Middle frontal gyrus (tissue), 1 donor: ENCODE measurements around the gene TLK2.

Experiments used
- DNase-seq: peaks from one replicate; pipeline ENCODE4 v3.0.0-alpha.2; 2015; ENCODE audit warnings: low spot score; ENCODE audit errors: extremely low spot score

Gene TLK2

DNA sequence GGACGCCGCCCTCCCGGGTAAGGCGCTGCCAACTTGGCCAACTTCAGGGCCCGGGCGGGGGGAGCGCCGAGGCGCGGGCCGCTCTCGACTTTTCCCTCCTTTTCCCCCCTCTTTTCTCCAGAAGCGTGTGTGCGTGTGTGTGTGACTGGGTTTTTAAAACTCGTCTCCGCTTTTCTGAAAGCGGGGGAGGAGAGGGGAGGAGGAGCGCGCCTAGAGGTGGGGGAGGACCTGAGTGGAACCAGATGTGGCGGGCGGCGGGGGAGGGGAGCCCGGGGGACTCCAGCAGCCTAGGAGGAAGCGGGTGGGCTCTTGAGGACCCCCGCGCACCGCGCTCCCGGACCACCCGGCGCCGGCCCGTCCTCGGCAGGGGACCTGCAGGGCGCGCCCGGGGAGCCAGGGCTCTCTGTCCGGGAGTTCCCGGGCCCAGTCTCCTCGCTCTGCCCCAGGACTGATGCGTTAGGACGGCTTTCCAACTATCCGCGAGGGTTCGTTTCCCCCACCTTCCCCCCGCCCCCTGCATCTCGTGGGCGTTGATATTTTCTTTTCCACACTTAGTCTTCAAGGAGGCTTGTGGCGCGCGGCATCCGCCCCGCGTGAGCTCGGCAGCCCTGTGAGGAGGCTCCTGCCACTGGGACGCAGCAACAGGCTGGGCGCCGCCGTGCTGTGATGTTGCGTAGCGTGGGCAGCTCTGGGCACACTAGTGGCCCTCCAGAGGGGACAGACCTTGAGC lies 149.4 kb downstream of the TLK2 start:
- no peak for DNase-seq

DNA sequence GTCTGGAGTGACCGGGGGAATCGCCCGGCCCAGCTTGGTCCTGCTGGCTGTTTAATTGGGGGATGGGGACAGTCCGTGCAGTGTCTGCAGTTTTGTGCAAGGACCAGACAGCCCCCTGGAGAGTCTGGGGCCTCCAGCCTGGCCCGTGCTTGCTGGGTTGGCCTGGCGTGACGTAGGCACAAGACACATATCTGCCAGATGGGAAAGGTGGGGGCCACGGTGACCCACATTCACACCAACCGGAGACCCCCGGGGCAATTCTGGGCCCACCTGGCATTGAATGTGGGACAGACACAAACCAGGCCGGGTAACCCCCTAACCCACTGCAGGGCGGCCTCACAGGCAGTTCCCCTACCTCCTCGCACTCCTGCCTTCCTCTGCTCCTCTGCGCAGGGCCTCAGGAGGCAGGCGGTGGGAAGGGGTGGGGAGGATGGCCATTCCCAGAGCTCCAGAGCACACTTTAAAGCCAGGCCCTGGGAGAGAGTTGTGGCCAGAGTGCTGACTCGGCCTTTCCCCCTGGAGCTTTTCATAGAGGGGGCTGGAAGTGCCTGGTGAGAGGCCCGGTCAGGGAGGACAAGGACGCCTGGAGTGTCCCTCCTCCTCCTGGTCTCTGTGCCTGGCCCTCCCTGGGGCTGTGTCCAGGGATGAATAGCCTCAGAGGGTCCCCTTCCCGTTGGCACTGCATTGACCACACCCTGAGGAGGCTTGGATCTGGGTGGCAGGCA lies 150.4 kb downstream of the TLK2 start:
- no peak for DNase-seq

DNA sequence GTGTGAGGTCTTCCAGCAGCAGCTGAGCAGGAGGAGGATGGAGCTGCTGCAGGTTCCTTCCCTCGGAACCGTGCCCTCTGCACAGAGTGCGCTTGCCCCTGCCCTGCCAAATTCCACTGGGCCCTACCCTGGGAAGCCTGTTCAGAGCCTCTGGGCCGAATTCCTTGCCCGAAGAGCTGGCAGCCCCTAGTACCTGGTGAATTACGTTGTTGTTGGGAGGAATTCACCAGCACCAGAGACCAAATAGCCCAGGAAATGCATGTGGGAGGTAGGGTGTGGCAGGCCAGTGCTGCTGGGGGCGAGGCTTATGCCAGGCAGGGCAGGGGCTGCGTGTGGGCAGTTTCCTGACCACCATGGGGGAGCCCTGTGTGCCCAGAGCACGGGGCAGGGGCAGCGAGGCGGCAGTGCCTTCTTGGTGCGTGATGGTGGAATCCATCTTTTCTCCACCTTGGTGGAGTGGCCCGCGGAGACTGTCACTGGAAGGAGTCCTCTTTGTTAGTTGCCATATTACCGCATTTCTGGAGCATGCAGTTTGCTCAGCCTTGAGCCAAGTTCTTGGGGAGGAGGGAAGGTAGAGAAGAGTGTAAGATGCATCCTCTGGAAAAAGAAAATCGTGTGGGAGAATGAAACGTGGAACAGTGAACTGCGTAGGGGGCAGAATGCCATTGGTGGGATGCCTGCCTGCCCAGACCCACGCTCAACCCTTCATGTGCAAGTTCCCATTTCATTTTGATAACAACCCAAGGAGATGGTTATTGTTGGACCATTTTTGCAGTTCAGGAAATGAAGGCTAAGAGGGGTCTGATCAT lies 151.1 kb downstream of the TLK2 start:
- DNase-seq: no peak

DNA sequence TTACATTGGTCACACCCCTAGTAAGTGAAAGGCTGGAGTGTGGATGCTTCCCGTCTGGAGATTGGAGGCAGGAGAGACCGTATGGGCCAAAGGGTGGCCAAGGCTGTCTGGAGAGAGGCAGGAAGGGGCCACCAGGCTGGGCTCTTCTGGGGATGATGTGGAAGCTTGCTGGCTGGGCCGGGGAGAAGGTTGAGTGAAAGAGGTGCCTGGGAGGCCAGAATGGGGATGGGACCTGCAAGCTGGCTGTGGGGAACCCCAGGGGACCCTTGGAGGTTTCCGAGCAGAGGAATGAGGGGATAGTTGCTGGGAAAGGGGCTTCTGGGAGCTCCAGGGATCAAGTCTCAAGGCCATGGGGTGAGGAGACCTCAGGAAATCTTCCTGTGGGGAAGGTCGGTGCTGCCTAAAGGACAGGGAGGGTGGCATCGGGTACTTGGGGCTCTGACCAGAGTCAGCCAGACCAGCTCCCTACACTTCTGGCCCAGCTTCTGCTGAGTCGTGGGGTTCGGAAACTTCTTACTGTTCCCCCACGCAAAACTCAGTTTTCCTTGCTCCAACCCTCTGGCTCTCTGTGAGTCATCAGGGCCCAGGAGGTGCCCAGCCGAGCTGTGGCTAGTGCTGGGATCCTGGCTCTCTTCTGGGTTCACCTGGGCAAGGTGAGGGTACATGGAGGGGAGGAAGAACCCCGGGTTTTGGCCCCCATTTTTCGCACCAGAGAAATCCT lies 151.9 kb downstream of the TLK2 start:
- no peak for DNase-seq

DNA sequence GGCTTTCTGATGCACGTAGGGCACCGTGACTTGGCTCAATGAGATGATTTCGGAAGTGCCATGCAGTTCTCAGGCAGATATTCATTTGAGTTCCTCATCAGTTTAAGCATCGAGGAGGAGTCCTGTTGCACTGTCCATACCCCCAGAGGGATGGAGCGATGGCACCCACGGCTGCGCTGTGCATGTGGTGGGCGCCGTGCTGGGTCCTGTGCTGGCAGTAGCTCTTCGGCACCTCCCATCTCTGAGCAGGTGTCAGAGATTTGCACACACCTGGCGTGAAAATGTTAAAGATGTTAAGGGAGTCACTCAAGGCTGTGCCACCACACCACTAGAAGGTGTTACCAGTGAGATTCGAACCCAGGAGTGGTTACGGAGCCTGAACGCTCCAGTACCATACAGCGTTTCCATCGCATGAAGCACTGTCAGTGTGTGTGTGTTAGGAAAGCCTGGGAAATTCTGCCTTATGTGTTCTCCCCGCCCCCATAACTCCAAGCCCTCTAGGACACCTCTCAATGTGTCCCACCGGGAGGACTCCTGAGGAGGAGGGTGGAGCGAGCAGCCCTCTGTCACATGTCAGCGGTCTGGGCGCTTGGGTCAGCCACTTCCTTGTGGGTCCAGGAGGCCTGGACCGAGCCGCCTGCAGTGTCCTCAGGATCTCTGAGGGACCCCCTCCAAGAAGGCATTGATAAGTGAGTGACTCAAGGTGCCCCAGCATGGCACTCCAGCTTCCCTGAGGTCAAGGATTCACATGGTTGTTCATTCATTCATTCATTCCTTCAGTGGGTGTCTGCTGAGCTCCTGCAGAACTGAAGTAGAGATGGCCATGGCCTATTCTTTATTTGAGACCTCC lies 152.7 kb downstream of the TLK2 start:
- no peak for DNase-seq

DNA sequence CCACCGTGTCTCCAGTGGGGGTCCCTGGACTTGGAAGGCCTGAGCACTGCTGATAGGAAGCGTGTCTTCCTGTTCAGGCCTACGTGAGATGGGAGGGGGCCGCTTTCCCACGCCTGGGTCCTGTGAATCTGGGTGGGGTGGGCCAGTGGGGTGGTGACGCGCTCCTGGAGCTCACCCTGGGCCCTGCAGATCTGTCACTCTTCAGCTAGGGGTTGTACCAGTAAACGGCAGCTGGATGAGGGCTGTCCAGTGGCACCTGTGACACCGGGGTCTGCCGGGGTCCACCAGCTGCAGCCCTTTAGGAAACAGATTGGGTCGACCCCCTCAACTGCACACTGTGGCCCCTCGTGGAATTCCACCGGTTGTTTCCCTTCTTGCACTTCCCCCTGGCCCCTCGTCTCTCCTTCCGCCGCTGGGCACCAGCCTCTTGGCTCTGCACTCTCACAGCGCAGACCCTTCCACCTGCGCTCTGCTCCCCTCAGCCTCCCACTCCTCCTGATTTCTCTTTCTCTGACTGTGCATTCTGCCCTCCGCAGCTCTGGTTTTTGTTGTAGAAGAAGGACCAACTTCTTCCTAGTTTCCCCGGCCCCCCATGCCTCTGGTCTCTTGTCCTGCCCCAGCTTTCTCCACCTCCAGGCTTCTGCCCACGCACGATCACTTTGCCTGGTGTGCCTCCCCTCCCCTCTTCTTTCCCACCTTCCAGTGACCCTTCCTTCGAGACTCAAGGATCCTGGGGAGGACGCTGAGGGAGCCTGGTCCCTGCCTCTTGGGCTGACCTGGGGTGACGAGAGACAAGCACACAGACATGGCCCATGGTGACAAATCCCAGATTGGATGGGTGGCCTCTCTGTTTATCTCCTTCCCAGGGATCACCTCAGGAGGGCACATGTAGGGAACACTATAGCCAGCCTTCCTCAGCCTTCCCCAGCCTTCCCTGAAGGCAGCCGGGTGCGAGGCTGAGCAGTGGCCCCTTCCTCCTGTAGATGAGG lies 153.6 kb downstream of the TLK2 start:
- DNase-seq: no peak

DNA sequence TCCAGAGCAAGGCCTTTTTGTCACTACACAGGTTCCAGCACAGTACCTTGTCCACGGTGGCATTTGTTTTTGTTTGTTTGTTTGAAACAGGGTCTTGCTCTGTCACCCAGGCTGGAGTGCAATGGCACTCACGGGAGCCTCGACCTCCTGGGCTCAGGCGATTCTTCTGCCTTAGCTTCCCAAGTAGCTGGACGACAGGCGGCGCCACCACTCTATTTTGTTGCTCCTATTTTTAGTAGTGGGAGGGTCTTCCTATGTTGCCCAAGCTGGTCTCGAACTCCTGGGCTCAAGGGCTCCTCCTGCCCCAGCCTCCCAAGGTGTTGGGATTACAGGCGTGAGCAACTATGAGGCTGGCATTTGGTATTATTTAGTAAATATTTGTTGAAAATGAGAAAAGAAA lies 159.2 kb downstream of the TLK2 start:
- no peak for DNase-seq

DNA sequence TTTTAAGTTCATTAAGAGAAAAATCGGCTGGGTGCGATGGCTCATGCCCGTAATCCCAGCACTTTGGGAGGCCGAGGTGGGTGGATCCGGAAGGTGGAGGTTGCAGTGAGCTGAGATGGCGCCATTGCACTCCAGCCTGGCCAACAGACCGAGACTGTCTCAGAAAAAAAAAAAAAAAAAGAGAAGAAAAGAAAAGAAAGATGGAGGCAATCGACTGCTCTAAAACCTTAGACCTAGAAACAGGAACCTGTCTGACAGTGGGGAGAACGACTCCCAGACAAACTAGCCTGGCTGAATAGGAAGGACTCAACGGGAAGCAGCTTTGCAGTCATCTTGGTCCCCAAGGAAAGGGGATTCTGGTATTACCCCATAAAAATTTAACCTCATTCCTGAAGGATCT lies 162.5 kb downstream of the TLK2 start:
- no peak for DNase-seq

DNA sequence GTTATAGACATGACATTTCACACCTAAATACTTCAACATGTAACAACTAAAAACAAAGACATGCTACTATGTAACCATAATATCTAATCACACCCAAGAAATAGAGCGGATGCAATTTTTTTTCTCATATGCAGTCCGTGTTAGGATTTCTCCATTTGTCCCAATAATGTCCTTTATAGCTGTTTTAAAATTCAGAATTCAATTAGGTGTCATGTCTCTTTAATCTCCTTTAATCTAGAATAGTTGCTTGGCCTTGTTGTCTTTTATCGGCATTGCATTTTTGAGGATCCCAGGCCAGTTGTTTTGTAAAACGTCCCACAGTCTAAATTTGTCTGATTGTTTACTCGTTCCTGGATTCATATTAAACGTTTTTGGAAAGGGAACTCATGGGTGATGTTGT lies 163.3 kb downstream of the TLK2 start:
- no peak for DNase-seq

DNA sequence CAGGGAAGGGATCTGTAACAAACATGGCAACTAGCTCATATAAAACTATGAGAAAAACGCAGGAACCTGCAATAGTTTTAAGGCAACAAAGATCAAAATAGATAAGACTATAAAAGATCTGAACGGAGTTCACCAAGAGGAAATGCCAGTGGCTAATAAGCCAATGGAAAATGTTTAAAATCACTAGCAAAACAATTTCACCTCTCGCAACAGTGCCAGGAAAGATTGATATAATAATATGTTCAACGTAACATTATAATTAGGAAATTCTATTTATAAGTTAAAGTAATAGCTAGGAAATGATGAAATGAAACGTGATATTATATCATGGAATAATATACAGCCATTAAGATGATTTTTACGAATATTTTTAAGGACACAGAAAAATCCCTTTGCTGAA lies 164.9 kb downstream of the TLK2 start:
- DNase-seq: no peak

DNA sequence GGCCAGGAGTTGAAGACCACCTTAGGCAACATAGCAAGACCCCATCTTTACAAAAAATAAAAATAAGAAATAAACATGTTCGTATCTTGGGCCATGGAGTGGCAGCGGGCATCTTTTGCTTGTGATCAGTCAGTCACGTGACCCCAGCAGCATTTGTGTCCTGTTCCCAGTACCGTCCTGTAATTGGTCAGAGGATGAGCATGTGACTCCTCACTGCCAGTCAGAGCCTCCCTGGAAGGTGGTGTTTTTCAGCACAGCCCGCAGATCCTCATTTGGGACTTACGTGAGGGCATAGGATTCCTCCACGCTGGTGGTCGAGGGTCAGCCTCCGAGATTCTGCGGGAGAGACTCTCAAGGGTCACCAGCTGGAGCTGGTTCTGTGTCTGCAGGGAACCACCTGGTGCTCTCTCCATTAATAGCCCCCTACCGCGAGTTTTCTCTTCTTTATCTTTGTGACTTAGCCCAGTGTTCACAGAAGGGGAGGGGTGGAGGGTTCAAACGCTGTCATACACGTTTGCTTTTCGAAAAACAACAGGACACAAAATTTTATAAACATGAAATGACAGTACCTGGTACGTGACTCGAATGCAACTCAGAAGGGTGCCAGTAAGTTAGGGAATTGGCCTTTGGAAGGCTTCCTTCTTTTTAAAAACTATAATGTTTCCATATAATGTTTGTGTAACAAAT lies 166.0 kb downstream of the TLK2 start:
- DNase-seq: no peak

DNA sequence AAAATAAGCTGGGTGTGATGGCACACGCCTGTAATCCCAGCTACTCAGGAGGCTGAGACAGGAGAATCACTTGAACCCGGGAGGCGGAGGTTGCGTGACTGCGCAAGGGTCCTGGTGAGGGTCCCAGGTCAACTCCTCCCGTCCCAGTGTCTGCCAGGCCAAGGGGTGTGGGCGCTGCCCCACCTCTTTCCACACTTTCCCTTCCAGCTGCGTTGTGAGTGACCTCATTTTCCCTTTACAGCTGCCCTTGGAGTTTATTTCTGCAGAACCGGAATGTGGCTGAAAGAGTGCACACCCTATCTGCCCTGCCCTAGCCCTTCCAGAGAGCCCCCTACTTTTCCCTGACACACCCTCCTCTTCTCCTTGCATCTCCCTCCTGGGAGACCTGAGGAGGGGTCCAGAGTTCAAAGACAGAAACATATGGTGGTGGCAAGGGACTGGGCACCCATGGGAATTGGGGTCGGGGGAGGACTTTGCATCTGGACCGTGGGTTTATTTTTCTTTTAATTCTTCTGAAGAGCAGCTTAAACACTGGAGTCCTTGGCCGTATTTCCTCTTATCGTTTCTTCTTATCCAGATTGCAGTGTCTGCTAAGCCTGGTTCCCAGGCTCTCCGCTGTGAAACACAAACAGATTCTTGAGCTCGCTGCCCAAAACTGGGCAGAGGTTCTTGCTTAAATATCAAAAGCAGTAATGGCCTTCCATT lies 169.8 kb downstream of the TLK2 start:
- no peak for DNase-seq

DNA sequence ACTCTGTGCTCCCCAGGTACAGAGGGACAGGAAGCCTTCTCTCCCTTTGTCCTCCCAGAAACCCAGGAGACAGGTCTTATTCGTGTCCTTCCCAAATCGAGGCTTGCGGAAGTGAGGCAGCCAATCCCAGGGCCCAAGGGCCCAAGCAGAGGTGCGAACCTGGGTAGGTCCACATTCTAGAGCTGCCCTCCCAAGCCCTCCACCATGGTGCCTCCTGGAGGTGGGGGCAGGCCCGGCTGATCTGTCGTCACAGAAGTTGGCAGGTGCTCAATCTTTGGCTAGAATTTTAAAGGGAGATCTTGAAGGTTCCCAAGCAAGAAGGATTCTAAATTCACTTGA lies 170.3 kb downstream of the TLK2 start:
- DNase-seq: no peak

DNA sequence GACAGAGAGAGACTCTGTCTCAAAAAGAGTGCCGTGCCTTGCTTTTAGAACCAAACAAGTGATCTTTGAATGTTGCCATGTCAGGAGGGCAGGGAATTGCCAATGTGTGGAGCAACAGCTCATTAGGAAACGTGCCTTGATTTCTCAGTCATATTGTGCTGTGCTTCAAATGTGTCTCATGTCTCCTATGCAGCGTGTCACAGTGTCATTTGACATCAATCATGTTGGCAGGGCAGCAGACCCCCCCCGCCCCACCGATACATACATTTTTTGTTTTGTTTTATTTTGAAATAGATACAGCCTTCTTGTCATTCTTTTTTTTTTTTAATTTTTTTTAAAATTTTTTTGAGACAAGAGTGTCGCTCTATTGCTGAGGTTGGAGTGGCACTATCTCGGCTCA lies 170.9 kb downstream of the TLK2 start:
- no peak for DNase-seq

DNA sequence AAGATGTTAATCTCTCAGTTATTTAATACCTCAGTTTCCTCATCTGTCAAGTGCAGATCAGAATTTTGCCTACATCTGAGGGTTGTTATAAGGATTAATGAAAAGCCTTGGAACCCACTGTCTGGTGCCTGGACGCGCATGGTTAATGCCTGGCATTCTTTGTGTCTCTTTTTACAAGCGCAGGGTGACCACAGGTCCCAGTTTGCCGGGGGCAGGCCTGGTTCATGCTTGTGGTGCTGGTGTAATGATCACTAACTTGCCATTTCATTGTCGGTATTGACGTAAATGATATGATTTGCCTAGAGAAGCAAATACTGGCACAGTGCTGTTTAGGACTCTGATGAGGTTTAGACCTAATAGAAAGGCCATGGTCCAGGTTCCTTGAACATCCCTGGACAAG lies 172.0 kb downstream of the TLK2 start:
- no peak for DNase-seq

DNA sequence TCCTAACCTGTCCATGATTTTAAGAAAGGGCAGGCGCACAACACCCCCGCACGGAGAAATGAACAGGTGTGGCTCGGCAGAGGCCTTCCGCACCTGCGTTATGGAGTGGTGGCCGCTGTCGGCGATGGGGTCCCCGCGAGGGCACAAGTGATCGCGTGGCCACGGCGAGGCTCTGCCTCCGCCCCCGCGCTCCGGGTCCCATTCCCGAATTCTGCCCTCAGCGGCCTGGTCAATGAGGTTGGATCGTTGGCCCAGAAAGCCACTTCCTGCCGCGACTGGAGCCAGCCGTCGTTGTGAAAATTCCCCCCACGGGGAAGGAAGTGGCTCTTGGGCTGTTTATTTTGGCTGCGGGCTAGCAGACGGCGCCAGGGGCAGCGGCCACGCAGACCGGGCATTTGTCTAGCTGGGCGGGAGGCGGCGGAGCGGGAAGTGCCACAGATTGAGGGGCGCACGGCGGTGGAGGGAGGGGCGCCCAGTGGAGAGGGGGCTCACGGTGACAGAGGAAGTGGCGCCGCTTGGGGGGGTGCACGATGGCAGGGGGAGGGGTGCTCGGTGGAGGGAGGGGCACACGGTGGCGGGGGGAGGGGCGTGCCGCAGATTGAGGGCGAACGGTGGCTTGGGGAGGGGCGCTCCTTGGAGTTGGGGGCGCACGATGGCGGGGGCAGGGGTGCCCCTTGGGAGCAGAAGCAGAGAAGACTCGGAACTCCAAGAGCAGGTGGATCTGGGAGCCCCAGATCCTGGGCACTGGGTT lies 173.8 kb downstream of the TLK2 start:
- no peak for DNase-seq

DNA sequence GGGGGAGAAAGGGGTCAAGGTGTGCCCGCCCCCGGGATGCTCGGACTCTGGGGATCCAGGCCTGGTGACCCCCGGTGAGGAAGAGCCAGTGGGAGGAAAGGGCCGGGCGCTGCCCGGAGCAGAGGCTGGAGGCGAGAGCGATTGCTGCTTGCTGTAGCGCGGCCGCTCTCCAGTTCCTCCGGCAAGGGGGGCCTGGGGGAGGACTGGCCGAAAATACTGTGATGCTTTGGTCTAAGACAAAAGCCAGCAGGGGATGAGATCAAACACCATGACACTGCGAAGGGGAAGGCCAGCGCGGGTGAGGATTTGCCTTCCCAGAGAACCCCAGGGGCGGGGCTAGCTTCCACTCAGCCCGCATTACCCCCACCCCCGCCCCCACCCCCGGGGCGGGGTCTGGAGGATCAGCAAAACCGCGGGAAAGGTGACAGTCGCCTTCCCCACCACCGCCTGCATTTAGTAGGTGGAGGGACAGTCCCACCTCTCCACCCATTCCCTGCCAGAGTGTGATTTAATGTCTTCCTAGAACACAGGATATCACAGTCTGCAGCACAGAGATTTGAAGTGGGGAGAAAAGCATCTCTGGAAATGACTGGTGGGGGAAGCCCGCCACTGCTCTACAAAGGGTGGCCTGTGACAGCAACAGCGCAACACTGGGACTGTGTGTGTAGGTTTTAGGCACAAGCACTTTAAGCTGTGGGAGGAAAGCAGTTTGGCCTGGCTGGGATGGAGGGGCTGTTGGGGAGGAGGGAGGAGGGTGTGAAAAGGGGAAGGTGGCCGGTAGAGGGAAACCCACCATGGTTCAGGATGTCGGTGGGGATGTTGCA lies 174.6 kb downstream of the TLK2 start:
- DNase-seq: no peak
